K562 (cell line): ENCODE results near the gene IGSF23. TPM values are rescaled to one million over a fixed set of nuclear protein-coding genes. Genes with fewer than 3 reads are reported as not detected.

ENCODE experiments used
- ARID3A ChIP-seq: IDR thresholded peaks from 2 replicates; pipeline ENCODE4 v1.6.1; 2012; ENCODE audit warnings: low read depth, low read length, improper control_type of control experiment, borderline replicate concordance
- CBX3 ChIP-seq, 2 experiments: IDR thresholded peaks; 1 replicate in 1 of 2; 2 replicates in 1 of 2; pipeline ENCODE4 v1.6.1; 2012; ENCODE audit warnings: inconsistent platforms in 2 of 2, low read length in 2 of 2, borderline replicate concordance in 1 of 2, control low read depth in 1 of 2
- CGGBP1 ChIP-seq: fragments of 250-450 bp; sonication (Bioruptor Pico); IDR thresholded peaks from 2 replicates; pipeline ENCODE4 v1.9.0; 2021; ENCODE audit warnings: mild to moderate bottlenecking
- FOXM1 ChIP-seq, 2 experiments: fragments of 450-650 bp in 1 of 2; sonication (generic) in 1 of 2; formaldehyde crosslinking in 1 of 2; IDR thresholded peaks; 2 replicates each; pipeline versions ENCODE4 v1.6.1 to v1.9.0; 2017 to 2022; ENCODE audit warnings: low read depth in 2 of 2, mild to moderate bottlenecking in 2 of 2, missing genetic modification reagents in 1 of 2, moderate library complexity in 1 of 2
- HDAC1 ChIP-seq, 2 experiments: fragments of 450-650 bp; IDR thresholded peaks; 2 replicates each; pipeline ENCODE4 v1.6.1; 2016 to 2017; ENCODE audit warnings: inconsistent platforms in 1 of 2, mild to moderate bottlenecking in 1 of 2, moderate library complexity in 1 of 2
- HDAC2 ChIP-seq: fragments of 450-650 bp; IDR thresholded peaks from 2 replicates; pipeline ENCODE4 v1.6.1; 2016; ENCODE audit warnings: mild to moderate bottlenecking
- MYNN ChIP-seq, 2 experiments: sonication (generic); formaldehyde crosslinking in 1 of 2; IDR thresholded peaks; 2 replicates each; pipeline versions ENCODE4 v1.5.0 to v1.6.1; 2016 to 2020; ENCODE audit warnings: antibody characterized with exemption in 1 of 2, missing genetic modification reagents in 1 of 2
- NCOR1 ChIP-seq: fragments of 450-650 bp; IDR thresholded peaks from 2 replicates; pipeline ENCODE4 v1.6.1; 2016; ENCODE audit warnings: mild to moderate bottlenecking, moderate library complexity
- NFE2L1 ChIP-seq: fragments of 450-650 bp; IDR thresholded peaks from 2 replicates; pipeline ENCODE4 v1.6.1; 2016; ENCODE audit warnings: missing genetic modification characterization, low read depth, mild to moderate bottlenecking, missing compliant biosample characterization, moderate library complexity, borderline replicate concordance
- NONO ChIP-seq, 2 experiments: fragments of 200-400 bp in 1 of 2; fragments of 450-650 bp in 1 of 2; formaldehyde crosslinking in 1 of 2; IDR thresholded peaks; 2 replicates each; pipeline ENCODE4 v1.6.1; 2017; ENCODE audit warnings: low read depth in 2 of 2, mild to moderate bottlenecking in 2 of 2, moderate library complexity in 2 of 2, low read length in 1 of 2
- RBM17 ChIP-seq: fragments of 200-400 bp; formaldehyde crosslinking; IDR thresholded peaks from 2 replicates; pipeline ENCODE4 v1.6.1; 2017; ENCODE audit warnings: low read depth, mild to moderate bottlenecking, low read length, borderline replicate concordance
- RCOR1 ChIP-seq, 2 experiments: IDR thresholded peaks; 2 replicates each; pipeline ENCODE4 v1.6.1; 2012; ENCODE audit warnings: low read depth in 2 of 2, low read length in 2 of 2, borderline replicate concordance in 1 of 2, improper control_type of control experiment in 1 of 2
- SMARCA5 ChIP-seq: fragments of 450-650 bp; IDR thresholded peaks from 2 replicates; pipeline ENCODE4 v1.6.1; 2016
- TEAD1 ChIP-seq, 2 experiments: fragments of 450-650 bp in 1 of 2; sonication (generic) in 1 of 2; formaldehyde crosslinking; IDR thresholded peaks; 2 replicates each; pipeline versions ENCODE4 v1.4.0 to v1.8.0; 2020 to 2022; ENCODE audit warnings: mild to moderate bottlenecking in 2 of 2, missing genetic modification reagents in 1 of 2
- ZNF398 ChIP-seq: fragments of 250-450 bp; sonication (Bioruptor Pico); IDR thresholded peaks from 2 replicates; pipeline ENCODE4 v1.8.0; 2021; ENCODE audit warnings: moderate library complexity, mild to moderate bottlenecking, inconsistent platforms
- ZNF41 ChIP-seq: fragments of 250-450 bp; sonication (Bioruptor Pico); conservative IDR thresholded peaks from 2 replicates; pipeline ENCODE4 v1.4.0; 2020; ENCODE audit warnings: mild to moderate bottlenecking
- ZNF518B ChIP-seq: fragments of 250-450 bp; sonication (Bioruptor Pico); IDR thresholded peaks from 2 replicates; pipeline ENCODE4 v1.5.0; 2021; ENCODE audit warnings: mild to moderate bottlenecking, moderate library complexity
- ZNF655 ChIP-seq: fragments of 250-450 bp; sonication (Bioruptor Pico); IDR thresholded peaks from 2 replicates; pipeline ENCODE4 v1.5.0; 2021
- ZNF699 ChIP-seq: fragments of 250-450 bp; sonication (Bioruptor Pico); IDR thresholded peaks from 2 replicates; pipeline ENCODE4 v1.8.0; 2021; ENCODE audit warnings: mild to moderate bottlenecking, moderate library complexity; ENCODE audit not compliant: insufficient replicate concordance
- polyA plus RNA-seq, 8 experiments: library from polyadenylated mRNA; depleted of rRNA in 4 of 8; stranded (reverse) in 5 of 8; unstranded in 3 of 8; fragments of >200 nt; fragmentation: Nextera tagmentation in 2 of 8; fragmentation: Illumina TruSeq in 1 of 8; extraction: Ambion mirVana in 2 of 8; extraction: Trizol in 1 of 8; gene quantifications; 2 replicates each; pipeline versions ENCODE4 v1.2.1 to v1.2.3, GENCODE V29; 2011 to 2014; ENCODE audit warnings: inconsistent platforms in 1 of 8, missing spikeins in 1 of 8
- total RNA-seq, 7 experiments: library from RNA; depleted of rRNA in 6 of 7; stranded (reverse); fragments of >200 nt in 6 of 7; fragmentation: Illumina TruSeq in 2 of 7; extraction: Trizol in 2 of 7; gene quantifications; 2 replicates each; pipeline versions ENCODE4 v1.2.1 to v1.2.3, GENCODE V29; 2011 to 2021; ENCODE audit warnings: low replicate concordance in 1 of 7

Gene IGSF23
- total and polyA plus RNA-seq, 9 of the 15 experiments (the other 6 are each of a cell fraction or from before 2014, with no cell fraction given) = not detected

GRCh38 chr19:44573183-44573582 lies 40.2 kb upstream of the IGSF23 start (continued):
- 0 out of 2 replicates have a peak, but pooled peaks have one; percentile 53 for TF ChIP-seq ARID3A
- no peak for TF ChIP-seq HDAC1 (IDR thresholded peaks at IDR 0.05)
- TF ChIP-seq ZNF41 (CRISPR knock-in tag) = no peak
- TF ChIP-seq MYNN (IDR thresholded peaks at IDR 0.05) = no peak
- no peak for TF ChIP-seq MYNN (CRISPR knock-in tag; IDR thresholded peaks at IDR 0.05)
- TF ChIP-seq CBX3 (IDR thresholded peaks at IDR 0.05; ENCODE audit: borderline replicate concordance in 1 of 2, low read length in 2 of 2) = 0 out of 3 replicates have a peak, but pooled peaks of 1 of the 2 experiments have one; percentile 32
- TF ChIP-seq RBM17 = no peak
- TF ChIP-seq SMARCA5 = peak; percentile 88; the same call in 1 of the 2 replicates
- TF ChIP-seq ZNF699 (CRISPR knock-in tag) = no peak
- no peak for TF ChIP-seq NONO (IDR thresholded peaks at IDR 0.05; ENCODE audit: low read depth in 2 of 2, low read length in 1 of 2)
- TF ChIP-seq ZNF398 = no peak
- no peak for TF ChIP-seq NCOR1
- no peak for TF ChIP-seq TEAD1 (CRISPR knock-in tag; IDR thresholded peaks at IDR 0.05)
- no peak for TF ChIP-seq FOXM1 (IDR thresholded peaks at IDR 0.05; ENCODE audit: low read depth)
- TF ChIP-seq FOXM1 (CRISPR knock-in tag; IDR thresholded peaks at IDR 0.05; ENCODE audit: low read depth) = no peak
- peak in 1 of 2 experiments; percentile 45; a peak in 1 of 4 replicates for TF ChIP-seq RCOR1 (IDR thresholded peaks at IDR 0.05; ENCODE audit: borderline replicate concordance in 1 of 2, low read depth in 2 of 2, low read length in 2 of 2)
- TF ChIP-seq NFE2L1 (tag) = no peak
- 0 out of 2 replicates have a peak, but pooled peaks have one; percentile 48 for TF ChIP-seq ZNF655 (CRISPR knock-in tag)
- TF ChIP-seq HDAC2 = peak; percentile 90
- no peak for TF ChIP-seq ZNF518B (CRISPR knock-in tag)
- no peak for TF ChIP-seq CGGBP1
